HepG2 (cell line): ENCODE results near the gene MXRA8. TPM values are rescaled to one million over a fixed set of nuclear protein-coding genes. Genes with fewer than 3 reads are reported as not detected.
A peak's percentile ranks its signal among the peaks of the same experiment; 100 is the strongest.

Source experiments
- ETV5 ChIP-seq: IDR thresholded peaks from 2 replicates; pipeline ENCODE4 v1.6.1; 2018; ENCODE audit warnings: missing biosample characterization, missing genetic modification reagents, inconsistent platforms, borderline replicate concordance
- HNRNPLL ChIP-seq: fragments of 200-400 bp; formaldehyde crosslinking; IDR thresholded peaks from 2 replicates; pipeline ENCODE4 v1.6.1; 2017; ENCODE audit warnings: mild to moderate bottlenecking, low read depth, low read length; ENCODE audit not compliant: poor library complexity, severe bottlenecking
- MXD4 ChIP-seq: IDR thresholded peaks from 2 replicates; pipeline ENCODE4 v1.6.1; 2016; ENCODE audit warnings: mild to moderate bottlenecking, missing biosample characterization, missing genetic modification reagents
- NCOA1 ChIP-seq: sonication (generic); formaldehyde crosslinking; IDR thresholded peaks from 2 replicates; pipeline ENCODE4 v1.9.0; 2021; ENCODE audit warnings: missing genetic modification reagents
- REST ChIP-seq, 2 experiments: IDR thresholded peaks; 2 replicates each; pipeline ENCODE4 v1.6.1; 2011 to 2012; ENCODE audit warnings: low read length in 2 of 2, borderline replicate concordance in 1 of 2, low read depth in 1 of 2, mild to moderate bottlenecking in 1 of 2, moderate library complexity in 1 of 2
- REXO4 ChIP-seq: sonication (generic); formaldehyde crosslinking; IDR thresholded peaks from 2 replicates; pipeline ENCODE4 v1.8.0; 2022; ENCODE audit warnings: missing genetic modification reagents, mild to moderate bottlenecking, borderline replicate concordance
- ZBTB33 ChIP-seq: sonication (generic); formaldehyde crosslinking; IDR thresholded peaks from 2 replicates; pipeline ENCODE4 v1.4.0; 2020; ENCODE audit warnings: missing genetic modification reagents
- ZFP62 ChIP-seq: sonication (generic); formaldehyde crosslinking; IDR thresholded peaks from 2 replicates; pipeline ENCODE4 v1.4.0; 2020; ENCODE audit warnings: missing genetic modification reagents
- ZNF546 ChIP-seq: sonication (generic); formaldehyde crosslinking; conservative IDR thresholded peaks from 2 replicates; pipeline ENCODE4 v1.8.1; 2023; ENCODE audit warnings: mild to moderate bottlenecking, missing genetic modification reagents
- ZNF761 ChIP-seq: sonication (generic); formaldehyde crosslinking; conservative IDR thresholded peaks from 2 replicates; pipeline ENCODE4 v1.4.0; 2020; ENCODE audit warnings: mild to moderate bottlenecking, missing genetic modification reagents
- ZNF777 ChIP-seq: sonication (generic); formaldehyde crosslinking; IDR thresholded peaks from 2 replicates; pipeline ENCODE4 v1.4.0; 2020; ENCODE audit warnings: missing genetic modification reagents
- polyA plus RNA-seq, 8 experiments: library from polyadenylated mRNA; depleted of rRNA in 3 of 8; stranded (reverse) in 7 of 8; unstranded in 1 of 8; fragments of >200 nt; fragmentation: Illumina TruSeq in 4 of 8; extraction: Trizol in 4 of 8; gene quantifications; 2 replicates each; pipeline versions ENCODE4 v1.2.1 to v1.2.3, GENCODE V29; 2011 to 2016; ENCODE audit warnings: low read depth in 4 of 8, missing spikeins in 1 of 8, mixed read lengths in 1 of 8; ENCODE audit not compliant: insufficient read depth in 1 of 8
- total RNA-seq, 5 experiments: library from RNA; depleted of rRNA; stranded (reverse); fragments of >200 nt; fragmentation: Illumina TruSeq; extraction: Trizol; gene quantifications; 2 replicates each; pipeline ENCODE4 v1.2.3, GENCODE V29; 2016; ENCODE audit warnings: low read depth in 1 of 5
- TF ChIP-seq, protein P1 (sequence below): sonication (generic); formaldehyde crosslinking; IDR thresholded peaks from 2 replicates; pipeline ENCODE4 v1.8.1; 2023; ENCODE audit warnings: mild to moderate bottlenecking, inconsistent platforms, moderate library complexity, missing genetic modification reagents, borderline replicate concordance

The MXRA8 gene
- total and polyA plus RNA-seq, 2 of the 13 experiments (the other 11 are each of a cell fraction or from before 2014, with no cell fraction given) = 19.8 to 44.8 TPM

- no peak for TF ChIP-seq ZNF761
- no peak for TF ChIP-seq ZFP62
- no peak for TF ChIP-seq MXD4 (CRISPR knock-in tag)
- TF ChIP-seq, protein P1, sequence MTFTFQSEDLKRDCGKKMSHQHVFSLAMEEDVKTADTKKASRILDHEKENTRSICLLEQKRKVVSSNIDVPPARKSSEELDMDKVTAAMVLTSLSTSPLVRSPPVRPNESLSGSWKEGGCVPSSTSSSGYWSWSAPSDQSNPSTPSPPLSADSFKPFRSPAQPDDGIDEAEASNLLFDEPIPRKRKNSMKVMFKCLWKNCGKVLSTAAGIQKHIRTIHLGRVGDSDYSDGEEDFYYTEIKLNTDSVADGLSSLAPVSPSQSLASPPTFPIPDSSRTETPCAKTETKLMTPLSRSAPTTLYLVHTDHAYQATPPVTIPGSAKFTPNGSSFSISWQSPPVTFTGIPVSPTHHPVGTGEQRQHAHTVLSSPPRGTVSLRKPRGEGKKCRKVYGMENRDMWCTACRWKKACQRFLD (CRISPR knock-in tag) = no peak
- no peak for TF ChIP-seq ZNF546 (CRISPR knock-in tag)
- peak; percentile 11; the same call in 1 of the 2 replicates for TF ChIP-seq ZBTB33 (CRISPR knock-in tag)
- TF ChIP-seq HNRNPLL = no peak
- no peak for TF ChIP-seq NCOA1
- no peak for TF ChIP-seq REST (IDR thresholded peaks at IDR 0.05; ENCODE audit: borderline replicate concordance in 1 of 2, low read depth in 1 of 2, low read length in 2 of 2)
- no peak for TF ChIP-seq ETV5 (CRISPR knock-in tag)
- TF ChIP-seq ZNF777 (CRISPR knock-in tag) = no peak; the same call in 1 of the 2 replicates
- TF ChIP-seq REXO4 (CRISPR knock-in tag) = no peak
Measured at GRCh38 chr1:1406101-1406820, 47.9 kb upstream of the MXRA8 start (continued).
